ENCODE measurements around the gene HCN2. TPM values are rescaled to one million over a fixed set of nuclear protein-coding genes. Genes with fewer than 3 reads are reported as not detected.

HCN2 gene
- total and polyA plus RNA-seq, 9 of the 15 experiments (the other 6 are each of a cell fraction or from before 2014, with no cell fraction given): 0.29 to 4.2 (median 0.82) TPM; not detected in 2

GRCh38 chr19:574658-575526 lies 14.8 kb upstream of the HCN2 start (continued):
- TF ChIP-seq ZFP36 (IDR thresholded peaks at IDR 0.05; ENCODE audit: low read depth, low read length, partially characterized antibody) (no peak), STAG1 (CRISPR knock-in tag; IDR thresholded peaks at IDR 0.05; ENCODE audit: borderline replicate concordance) (no peak), PTTG1 (tag; IDR thresholded peaks at IDR 0.05; ENCODE audit: low read depth) (no peak), ZNF785 (CRISPR knock-in tag; IDR thresholded peaks at IDR 0.05) (no peak), SMAD4 (CRISPR knock-in tag; conservative IDR thresholded peaks at IDR 0.05) (peak; percentile 98), SAP30 (IDR thresholded peaks at IDR 0.05; ENCODE audit: borderline replicate concordance, insufficient read depth, low read depth, low read length, poor library complexity, severe bottlenecking) (no peak), SLC30A9 (CRISPR knock-in tag; IDR thresholded peaks at IDR 0.05) (no peak), ATF4 (CRISPR knock-in tag; IDR thresholded peaks at IDR 0.05) (peak; percentile 70; the same call in 1 of the 2 replicates), ZBTB9 (CRISPR knock-in tag; IDR thresholded peaks at IDR 0.05) (peak; percentile 86; the same call in 1 of the 2 replicates), PHF20 (IDR thresholded peaks at IDR 0.05; ENCODE audit: partially characterized antibody) (no peak), EHMT2 (IDR thresholded peaks at IDR 0.05) (peak; percentile 45; the same call in 1 of the 2 replicates), DPF2 (IDR thresholded peaks at IDR 0.05) (peak; percentile 98), MTA1 (IDR thresholded peaks at IDR 0.05; ENCODE audit: borderline replicate concordance) (peak; percentile 72; the same call in 1 of the 2 replicates), FOXA3 (CRISPR knock-in tag; conservative IDR thresholded peaks at IDR 0.05 in 1 of 2, IDR thresholded peaks at IDR 0.05 in 1 of 2) (no peak), NONO (IDR thresholded peaks at IDR 0.05; ENCODE audit: low read depth in 2 of 2, low read length in 1 of 2) (peak in 1 of 2 experiments; percentile 89; a peak in 1 of 4 replicates), ZBTB49 (CRISPR knock-in tag; IDR thresholded peaks at IDR 0.05; ENCODE audit: borderline replicate concordance) (no peak), GTF2A2 (tag; IDR thresholded peaks at IDR 0.05) (no peak), C11orf30 (IDR thresholded peaks at IDR 0.05; ENCODE audit: low read depth) (no peak), HIVEP1 (CRISPR knock-in tag; IDR thresholded peaks at IDR 0.05) (no peak), NR2F6 (CRISPR knock-in tag; IDR thresholded peaks at IDR 0.05) (no peak), RBM34 (IDR thresholded peaks at IDR 0.05; ENCODE audit: borderline replicate concordance, insufficient read depth, low read length) (no peak), TAF15 (IDR thresholded peaks at IDR 0.05; ENCODE audit: low read depth, low read length) (no peak), PHF8 (IDR thresholded peaks at IDR 0.05; ENCODE audit: borderline replicate concordance, low read length) (no peak), ZKSCAN1 (IDR thresholded peaks at IDR 0.05; ENCODE audit: low read depth, low read length) (0 out of 2 replicates have a peak, but pooled peaks have one; percentile 59)
